Large intestine (tissue), 3 donors: ENCODE data around the gene ASPHD2. TPM values are rescaled to one million over a fixed set of nuclear protein-coding genes. Genes with fewer than 3 reads are reported as not detected.

ENCODE experiments used
- DNase-seq, 2 donors: peaks; one replicate each; pipeline versions ENCODE4 v3.0.0 to v3.0.0-alpha.2; 2013
- H3K27ac ChIP-seq: one replicate; pipeline ENCODE4 v1.5.1; 2013; ENCODE audit warnings: low read length
- H3K27me3 ChIP-seq: 2 replicates; pipeline ENCODE4 v1.6.1; 2013; ENCODE audit warnings: low read length; ENCODE audit not compliant: control insufficient read depth, insufficient read depth
- H3K36me3 ChIP-seq: 2 replicates; pipeline ENCODE4 v1.6.1; 2013; ENCODE audit warnings: low read length; ENCODE audit not compliant: control insufficient read depth, insufficient read depth
- H3K4me1 ChIP-seq: one replicate; pipeline ENCODE4 v1.6.1; 2013; ENCODE audit warnings: low read length; ENCODE audit not compliant: control insufficient read depth, insufficient read depth
- H3K4me3 ChIP-seq: one replicate; pipeline ENCODE4 v1.5.1; 2013; ENCODE audit warnings: low read length
- H3K9me3 ChIP-seq: one replicate; pipeline ENCODE4 v1.6.1; 2013; ENCODE audit warnings: mild to moderate bottlenecking, low read depth, low read length, moderate library complexity; ENCODE audit not compliant: control insufficient read depth
- WGBS: methylation state at CpG from one replicate; pipeline ENCODE4 v1.1.5; 2013; ENCODE audit warnings: low lambda C conversion rate; ENCODE audit not compliant: insufficient coverage; 5-methylcytosine and 5-hydroxymethylcytosine counted together
- polyA plus RNA-seq: library from polyadenylated mRNA; unstranded; fragments of 120-200 nt; gene quantifications from one replicate; pipeline ENCODE4 v1.2.1, GENCODE V29; 2013

Gene ASPHD2
- polyA plus RNA-seq, 1 donor, result 0.88 TPM

GRCh38 chr22:26460202-26460601, 31.1 kb downstream of the ASPHD2 start:
- Histone ChIP-seq H3K9me3 (no peaks in the 10 kb centered on the region), H3K27ac (no peak overlapping the region), H3K36me3 (peaks cover 72% of the 10 kb centered on the region), H3K4me3 (no peak overlapping the region), H3K27me3 (no peaks in the 10 kb centered on the region), H3K4me1 (peaks cover 30% of the 10 kb centered on the region)
- no peak for DNase-seq
- WGBS, result no CpG with 5 or more reads among the region's 6 CpGs

DNA sequence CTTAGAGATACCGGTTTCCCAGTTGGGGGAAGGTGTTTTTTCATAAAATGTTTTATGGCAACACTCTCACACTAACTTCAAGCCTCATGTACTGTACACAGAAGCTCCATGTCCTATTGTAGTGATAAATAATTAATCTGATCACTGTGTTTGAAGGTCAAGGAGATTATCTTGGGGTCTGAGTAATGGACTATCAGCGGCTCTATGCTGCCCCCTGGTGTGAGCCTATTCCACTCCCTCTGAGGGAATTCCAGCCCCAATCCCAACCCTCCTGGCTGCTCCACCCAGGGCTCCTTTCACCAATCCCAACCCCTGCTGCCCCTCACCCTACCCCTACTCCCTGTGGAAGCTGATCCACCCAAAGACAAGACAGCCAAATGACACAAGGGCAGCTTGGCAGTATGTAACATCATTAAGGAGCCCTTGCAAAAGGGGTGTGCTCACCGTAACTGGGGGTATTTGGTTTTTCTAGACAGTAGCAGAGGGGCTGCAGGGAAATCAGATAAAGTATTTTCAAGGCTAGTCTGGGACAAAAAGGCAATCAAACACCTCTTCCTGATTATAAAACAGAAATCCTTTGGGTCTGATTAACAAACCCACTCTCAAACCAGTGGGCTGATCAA, 32.2 kb downstream of the ASPHD2 start:
- no CpG with 5 or more reads among the region's 3 CpGs for WGBS
- DNase-seq, result peak in 1 of 2 donors; percentile 49
- Histone ChIP-seq H3K27me3 (no peaks in the 10 kb centered on the region), H3K27ac (peak overlapping the region; percentile 17), H3K4me3 (no peak overlapping the region), H3K9me3 (no peaks in the 10 kb centered on the region), H3K36me3 (peaks cover 77% of the 10 kb centered on the region), H3K4me1 (peaks cover 30% of the 10 kb centered on the region)

- Histone ChIP-seq H3K9me3 (no peaks in the 10 kb centered on the region), H3K4me3 (no peak overlapping the region), H3K27me3 (no peaks in the 10 kb centered on the region), H3K4me1 (peaks cover 30% of the 10 kb centered on the region), H3K36me3 (peaks cover 80% of the 10 kb centered on the region), H3K27ac (peak overlapping the region; percentile 87)
- WGBS, result no CpG with 5 or more reads among the region's 5 CpGs
- DNase-seq, result no peak
These were observed 33.0 kb downstream of the ASPHD2 start for GRCh38 chr22:26462051-26462450.

- Histone ChIP-seq H3K4me3 (no peak overlapping the region), H3K27ac (peak overlapping the region; percentile 87), H3K36me3 (peaks cover 81% of the 10 kb centered on the region), H3K9me3 (no peaks in the 10 kb centered on the region), H3K4me1 (peaks cover 30% of the 10 kb centered on the region), H3K27me3 (no peaks in the 10 kb centered on the region)
- WGBS, result no CpG with 5 or more reads among the region's 3 CpGs
- no peak for DNase-seq
These were observed 33.6 kb downstream of the ASPHD2 start for GRCh38 chr22:26462641-26463040.

DNA sequence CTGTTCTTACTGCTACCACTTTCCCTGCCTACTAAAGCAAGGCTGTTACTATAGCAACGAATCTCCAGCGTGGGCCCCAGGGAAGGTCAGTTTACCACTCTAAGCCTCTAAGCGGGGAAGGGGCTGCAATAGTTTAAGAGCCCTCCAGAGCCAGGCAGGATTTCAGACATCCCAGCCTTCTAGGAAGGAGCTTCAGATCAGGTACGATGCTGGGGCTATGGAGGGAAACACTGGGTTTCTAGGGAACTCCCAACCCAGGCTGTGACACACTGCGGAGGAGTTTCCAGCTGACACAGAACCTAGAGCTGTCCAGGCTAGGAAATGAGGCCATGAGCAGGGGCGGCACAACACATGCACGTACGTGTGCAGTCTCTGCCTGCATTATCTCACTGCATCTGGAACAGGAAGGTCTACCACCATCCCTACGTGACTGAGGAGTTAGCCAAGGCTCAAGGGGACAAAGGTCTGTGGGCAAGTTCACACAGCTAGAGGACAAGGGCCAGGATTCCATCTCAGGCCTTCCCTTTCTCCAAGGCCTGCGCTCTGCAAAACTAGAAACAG, 34.1 kb downstream of the ASPHD2 start:
- H3K27me3 ChIP-seq, result no peaks in the 10 kb centered on the region
- no peaks in the 10 kb centered on the region for H3K9me3 ChIP-seq
- DNase-seq, result peak; percentile 70 to 91
- peaks cover 30% of the 10 kb centered on the region for H3K4me1 ChIP-seq
- peak overlapping the region; percentile 87 for H3K27ac ChIP-seq
- H3K36me3 ChIP-seq, result peaks cover 80% of the 10 kb centered on the region
- WGBS, result no CpG with 5 or more reads among the region's 10 CpGs
- H3K4me3 ChIP-seq, result no peak overlapping the region

- Histone ChIP-seq H3K4me1 (peaks cover 30% of the 10 kb centered on the region), H3K27me3 (no peaks in the 10 kb centered on the region), H3K4me3 (no peak overlapping the region), H3K36me3 (peaks cover 82% of the 10 kb centered on the region), H3K27ac (peak overlapping the region; percentile 87), H3K9me3 (no peaks in the 10 kb centered on the region)
- no peak for DNase-seq
- no CpG with 5 or more reads among the region's 9 CpGs for WGBS
These were observed 34.6 kb downstream of the ASPHD2 start for GRCh38 chr22:26463688-26464087.

- H3K4me1 ChIP-seq, result peaks cover 30% of the 10 kb centered on the region
- no peaks in the 10 kb centered on the region for H3K27me3 ChIP-seq
- H3K9me3 ChIP-seq, result no peaks in the 10 kb centered on the region
- DNase-seq, result no peak
- H3K27ac ChIP-seq, result peak overlapping the region; percentile 87
- no CpG with 5 or more reads among the region's 7 CpGs for WGBS
- H3K4me3 ChIP-seq, result no peak overlapping the region
- peaks cover 85% of the 10 kb centered on the region for H3K36me3 ChIP-seq
These were observed 35.3 kb downstream of the ASPHD2 start for GRCh38 chr22:26464312-26464711.

GRCh38 chr22:26466196-26466595, 37.1 kb downstream of the ASPHD2 start:
- no peaks in the 10 kb centered on the region for H3K9me3 ChIP-seq
- no peaks in the 10 kb centered on the region for H3K27me3 ChIP-seq
- DNase-seq, result no peak
- no peak overlapping the region for H3K27ac ChIP-seq
- H3K4me3 ChIP-seq, result no peak overlapping the region
- WGBS, result 100% methylated on average over 1 of the region's 5 CpGs
- H3K36me3 ChIP-seq, result peaks cover 95% of the 10 kb centered on the region
- H3K4me1 ChIP-seq, result peaks cover 29% of the 10 kb centered on the region

DNA sequence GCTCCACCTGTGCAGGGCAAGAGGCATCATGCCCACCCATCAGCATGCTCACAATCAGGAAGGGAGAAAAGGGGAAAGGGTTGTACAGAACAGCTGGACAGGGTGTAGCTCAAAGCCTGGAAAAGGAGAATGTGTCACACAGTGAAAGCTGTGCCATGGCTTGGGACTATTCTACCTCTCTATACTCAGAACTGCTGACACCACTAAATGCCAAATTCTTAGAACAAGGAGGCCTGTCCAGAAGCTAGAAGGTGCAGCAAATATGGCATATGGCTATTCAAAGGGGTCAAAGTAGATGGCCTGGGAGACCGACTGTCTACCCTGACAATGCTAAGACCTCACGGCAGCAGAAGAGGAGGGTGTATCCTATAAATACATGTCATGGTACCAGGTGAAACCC, 41.7 kb downstream of the ASPHD2 start:
- H3K36me3 ChIP-seq, result peaks cover 89% of the 10 kb centered on the region
- H3K4me1 ChIP-seq, result no peaks in the 10 kb centered on the region
- H3K9me3 ChIP-seq, result no peaks in the 10 kb centered on the region
- no peaks in the 10 kb centered on the region for H3K27me3 ChIP-seq
- H3K4me3 ChIP-seq, result no peak overlapping the region
- no CpG with 5 or more reads among the region's 2 CpGs for WGBS
- DNase-seq, result no peak
- H3K27ac ChIP-seq, result no peak overlapping the region

GRCh38 chr22:26471522-26471921, 42.5 kb downstream of the ASPHD2 start:
- WGBS, result no CpG with 5 or more reads among the region's 5 CpGs
- H3K27me3 ChIP-seq, result no peaks in the 10 kb centered on the region
- no peaks in the 10 kb centered on the region for H3K4me1 ChIP-seq
- no peaks in the 10 kb centered on the region for H3K9me3 ChIP-seq
- H3K36me3 ChIP-seq, result peaks cover 87% of the 10 kb centered on the region
- no peak overlapping the region for H3K27ac ChIP-seq
- DNase-seq, result no peak
- no peak overlapping the region for H3K4me3 ChIP-seq

- H3K4me3 ChIP-seq, result no peak overlapping the region
- no peak for DNase-seq
- H3K9me3 ChIP-seq, result no peaks in the 10 kb centered on the region
- peaks cover 72% of the 10 kb centered on the region for H3K36me3 ChIP-seq
- H3K27me3 ChIP-seq, result no peaks in the 10 kb centered on the region
- peaks cover 7% of the 10 kb centered on the region for H3K4me1 ChIP-seq
- H3K27ac ChIP-seq, result no peak overlapping the region
These were observed 45.6 kb downstream of the ASPHD2 start for GRCh38 chr22:26474682-26475081.
